K562 (cell line): ENCODE measurements around the gene PRKD1. TPM values are rescaled to one million over a fixed set of nuclear protein-coding genes. Genes with fewer than 3 reads are reported as not detected.

ENCODE experiments used
- ATAC-seq: fragments of 200-7000 bp; cut with Tn5 transposase; 3 replicates; pipeline ENCODE4 v1.9.1; 2020; ENCODE audit warnings: moderate library complexity
- BruUV-seq: library from RNA; stranded (reverse); fragments of 400-500 nt; replicated peaks from 2 replicates; lab custom pipeline; 2021; lab: Mats Ljungman, UMichigan
- CTCF ChIA-PET: fragments of 300-600 bp; formaldehyde crosslinking; extraction: SDS; loops from one replicate; lab custom pipeline; 2021; ENCODE audit warnings: low intra/inter-chr PET ratio; lab: Yijun Ruan, JAX
- POLR2A ChIA-PET: fragments of 300-600, 350-650 bp; sonication (Branson Sonifier 250); formaldehyde crosslinking; extraction: SDS; loops from one replicate; lab custom pipeline; 2021; ENCODE audit warnings: antibody characterized with exemption, inconsistent platforms; lab: Yijun Ruan, JAX
- DNase-seq, 4 experiments: peaks; one replicate each; pipeline versions ENCODE4 v3.0.0 to v3.0.0-alpha.2; 2011 to 2018; ENCODE audit warnings: low spot score in 3 of 4, mixed read lengths in 3 of 4; ENCODE audit errors: extremely low read depth in 1 of 4
- FAIRE-seq: peaks from 2 replicates; lab custom pipeline; 2011; peaks lifted over from hg19 to GRCh38; lab: Jason Lieb, UNC
- H2AFZ ChIP-seq: 2 replicates; pipeline ENCODE4 v1.6.0; 2011; ENCODE audit warnings: low read depth, low read length, control low read depth, inconsistent platforms
- H3K27ac ChIP-seq: fragments of 200-600 bp; 3 replicates; pipeline ENCODE4 v1.8.0; 2011; ENCODE audit warnings: low read depth, mild to moderate bottlenecking, control low read depth, inconsistent platforms, low read length, moderate library complexity, mixed read lengths; ENCODE audit errors: extremely low read depth
- H3K27me3 ChIP-seq, 2 experiments: fragments of 300-600 bp in 1 of 2; 2 replicates in 1 of 2; 3 replicates in 1 of 2; pipeline versions ENCODE4 v1.6.0 to v1.8.0; 2011; ENCODE audit warnings: inconsistent platforms in 2 of 2, low read length in 2 of 2, mild to moderate bottlenecking in 1 of 2, mixed read lengths in 1 of 2, moderate library complexity in 1 of 2; ENCODE audit not compliant: control insufficient read depth in 2 of 2, insufficient read depth in 2 of 2
- H3K36me3 ChIP-seq: fragments of 300-600 bp; 3 replicates; pipeline ENCODE4 v1.8.0; 2011; ENCODE audit warnings: mild to moderate bottlenecking, low read length, inconsistent platforms; ENCODE audit not compliant: control insufficient read depth, insufficient read depth
- H3K4me1 ChIP-seq, 2 experiments: fragments of 200-600 bp in 1 of 2; replicated peaks in 1 of 2; 2 replicates in 1 of 2; 3 replicates in 1 of 2; pipeline versions ENCODE4 v1.5.1 to v1.8.0; 2011; ENCODE audit warnings: inconsistent platforms in 2 of 2, low read length in 2 of 2, mild to moderate bottlenecking in 1 of 2, mixed read lengths in 1 of 2, moderate library complexity in 1 of 2; ENCODE audit not compliant: control insufficient read depth in 2 of 2, insufficient read depth in 2 of 2
- H3K4me2 ChIP-seq: 2 replicates; pipeline ENCODE4 v1.6.1; 2011; ENCODE audit warnings: low read length, control low read depth, inconsistent platforms, mixed read lengths; ENCODE audit not compliant: insufficient read depth
- H3K4me3 ChIP-seq: fragments of 200-600 bp; sonication (generic), shearing (Covaris generic); 2 replicates; pipeline ENCODE4 v1.5.1; 2016; ENCODE audit warnings: control low read depth, inconsistent platforms
- H3K79me2 ChIP-seq: fragments of 200-600 bp; 3 replicates; pipeline ENCODE4 v1.8.0; 2011; ENCODE audit warnings: low read length, inconsistent platforms; ENCODE audit not compliant: control insufficient read depth, insufficient read depth
- H3K9ac ChIP-seq, 2 experiments: 2 replicates each; pipeline versions ENCODE4 v1.6.0 to v1.6.1; 2011; ENCODE audit warnings: low read depth in 2 of 2, low read length in 2 of 2, control low read depth in 1 of 2, inconsistent platforms in 1 of 2, mild to moderate bottlenecking in 1 of 2, mixed read lengths in 1 of 2; ENCODE audit not compliant: insufficient read depth in 1 of 2
- H3K9me1 ChIP-seq: one replicate; pipeline ENCODE4 v1.6.0; 2011; ENCODE audit warnings: inconsistent platforms, mild to moderate bottlenecking, low read length, moderate library complexity; ENCODE audit not compliant: control insufficient read depth, insufficient read depth
- H3K9me3 ChIP-seq: replicated peaks from 2 replicates; pipeline ENCODE4 v1.5.1; 2011; ENCODE audit warnings: low read depth, low read length, inconsistent platforms; ENCODE audit not compliant: control insufficient read depth, insufficient read depth
- H4K20me1 ChIP-seq: replicated peaks from 2 replicates; pipeline ENCODE4 v1.6.1; 2011; ENCODE audit warnings: low read length, inconsistent platforms, mixed read lengths; ENCODE audit not compliant: control insufficient read depth, insufficient read depth
- CBX5 ChIP-seq: IDR thresholded peaks from 2 replicates; pipeline ENCODE4 v1.6.1; 2014; ENCODE audit warnings: low read depth, borderline replicate concordance
- IFI16 ChIP-seq: fragments of 250-450 bp; sonication (Bioruptor Pico); IDR thresholded peaks from 2 replicates; pipeline ENCODE4 v2.1.2; 2022; ENCODE audit warnings: mild to moderate bottlenecking, inconsistent platforms
- MAX ChIP-seq: sonication (generic); formaldehyde crosslinking; IDR thresholded peaks from 2 replicates; pipeline ENCODE4 v1.9.0; 2022; ENCODE audit warnings: mild to moderate bottlenecking, missing genetic modification reagents
- MBD1 ChIP-seq: fragments of 250-450 bp; sonication (Bioruptor Pico); IDR thresholded peaks from 2 replicates; pipeline ENCODE4 v1.8.0; 2022; ENCODE audit warnings: inconsistent platforms
- MTA3 ChIP-seq: fragments of 450-650 bp; formaldehyde crosslinking; IDR thresholded peaks from 2 replicates; pipeline ENCODE4 v1.6.1; 2017; ENCODE audit warnings: mild to moderate bottlenecking, borderline replicate concordance
- NR2C1 ChIP-seq, 2 experiments: fragments of 450-650 bp; IDR thresholded peaks; 2 replicates each; pipeline ENCODE4 v1.6.1; 2017; ENCODE audit warnings: mild to moderate bottlenecking in 2 of 2, antibody characterized with exemption in 1 of 2, inconsistent platforms in 1 of 2, missing compliant biosample characterization in 1 of 2, missing genetic modification characterization in 1 of 2
- SIRT6 ChIP-seq: IDR thresholded peaks from one replicate; pipeline ENCODE4 v1.6.1; 2012; ENCODE audit warnings: low read depth, mild to moderate bottlenecking, control low read depth, inconsistent platforms, low read length, moderate library complexity
- ZFP1 ChIP-seq: fragments of 450-650 bp; formaldehyde crosslinking; IDR thresholded peaks from 2 replicates; pipeline ENCODE4 v1.4.0; 2020; ENCODE audit warnings: mild to moderate bottlenecking, mixed read lengths
- WGBS: fragments of 100-300 bp; shearing (Covaris generic); methylation state at CpG from one replicate; pipeline ENCODE4 v1.1.6; 2016; ENCODE audit warnings: low coverage, mixed read lengths; ENCODE audit not compliant: insufficient coverage; ENCODE audit errors: missing lambda C conversion rate; 5-methylcytosine and 5-hydroxymethylcytosine counted together
- in situ Hi-C: fragments of 300-500 bp; cut with MboI; formaldehyde crosslinking; loops from 4 replicates; pipeline ENCODE4 v1.15.0; 2018; ENCODE audit warnings: inconsistent platforms, mixed read lengths
- intact Hi-C: fragments of 100-400 bp; cut with micrococcal nuclease; formaldehyde crosslinking; loops from 2 replicates; pipeline ENCODE4 v1.14.2; 2022
- polyA plus RNA-seq, 8 experiments: library from polyadenylated mRNA; depleted of rRNA in 4 of 8; stranded (reverse) in 5 of 8; unstranded in 3 of 8; fragments of >200 nt; fragmentation: Nextera tagmentation in 2 of 8; fragmentation: Illumina TruSeq in 1 of 8; extraction: Ambion mirVana in 2 of 8; extraction: Trizol in 1 of 8; gene quantifications; 2 replicates each; pipeline versions ENCODE4 v1.2.1 to v1.2.3, GENCODE V29; 2011 to 2014; ENCODE audit warnings: inconsistent platforms in 1 of 8, missing spikeins in 1 of 8
- total RNA-seq, 7 experiments: library from RNA; depleted of rRNA in 6 of 7; stranded (reverse); fragments of >200 nt in 6 of 7; fragmentation: Illumina TruSeq in 2 of 7; extraction: Trizol in 2 of 7; gene quantifications; 2 replicates each; pipeline versions ENCODE4 v1.2.1 to v1.2.3, GENCODE V29; 2011 to 2021; ENCODE audit warnings: low replicate concordance in 1 of 7

Gene PRKD1
- total and polyA plus RNA-seq, 9 of the 15 experiments (the other 6 are each of a cell fraction or from before 2014, with no cell fraction given) = 0.04 to 0.25 (median 0.13) TPM; not detected in 1

DNA sequence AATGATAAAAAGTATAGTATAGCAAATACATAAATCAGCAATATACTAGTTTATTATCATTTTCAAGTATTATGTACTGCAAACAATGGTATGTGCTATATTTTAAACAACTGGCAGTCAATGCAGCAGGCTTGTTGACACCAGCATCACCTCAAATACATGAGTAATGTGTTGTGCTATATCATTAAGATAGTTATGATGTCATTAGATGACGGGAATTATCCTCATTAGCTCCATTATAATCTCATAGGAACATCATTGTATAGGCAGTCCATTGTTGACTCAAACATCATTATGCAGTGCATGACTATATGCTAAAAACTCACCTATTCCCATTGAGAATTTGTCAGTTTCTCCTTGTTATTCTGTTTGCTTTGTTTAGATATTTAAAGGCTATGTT, 85.4 kb downstream of the PRKD1 start:
- H3K9me3 ChIP-seq = no peaks in the 10 kb centered on the region
- no peaks in the 10 kb centered on the region for H3K4me1 ChIP-seq
- no peak overlapping the region for H3K27ac ChIP-seq
- in situ Hi-C loops = no loop called here
- H3K27me3 ChIP-seq = no peaks in the 10 kb centered on the region
- H3K36me3 ChIP-seq = no peaks in the 10 kb centered on the region
- WGBS = 8% methylated on average over 1 of the region's 1 CpG
- H3K9ac ChIP-seq = no peak overlapping the region
- no peaks in the 10 kb centered on the region for H4K20me1 ChIP-seq
- POLR2A ChIA-PET = no interaction called here
- no peak overlapping the region for H3K4me2 ChIP-seq
- no peaks in the 10 kb centered on the region for H3K79me2 ChIP-seq
- DNase-seq = no peak
- no peaks in the 10 kb centered on the region for H3K9me1 ChIP-seq
- intact Hi-C loops = no loop called here
- FAIRE-seq = no peak
- no peak for ATAC-seq
- no TSS peak for BruUV-seq
- TF ChIP-seq IFI16 (CRISPR knock-in tag) (no peak), MBD1 (CRISPR knock-in tag) (no peak), MAX (no peak), ZFP1 (CRISPR knock-in tag) (no peak), MTA3 (no peak), CBX5 (no peak), NR2C1 (IDR thresholded peaks at IDR 0.05) (no peak), NR2C1 (tag; IDR thresholded peaks at IDR 0.05) (no peak), SIRT6 (no peak)
- no peak overlapping the region for H3K4me3 ChIP-seq
- H2AFZ ChIP-seq = no peak overlapping the region
- CTCF ChIA-PET = no interaction called here
